T-helper 1 cell treated with Interleukin-12 subunit alpha and Interleukin-12 subunit beta and Interleukin-4 antibody, amounts not matched to agents 30 ng/mL and 1 ng/mL, for 36 hours (primary cell): ENCODE measurements around the gene ANKLE2. TPM values are rescaled to one million over a fixed set of nuclear protein-coding genes. Genes with fewer than 3 reads are reported as not detected.
"Not testable (repeated sequence)": the region's sequence is repeated elsewhere in the genome, so short reads cannot be mapped to it uniquely, and the experiment has no call there.

ENCODE experiments used
- intact Hi-C: fragments of 100-400 bp; cut with micrococcal nuclease; formaldehyde crosslinking; loops from one replicate; pipeline ENCODE4 v1.15.1; 2024
- total RNA-seq: library from RNA; stranded (reverse); gene quantifications from 2 replicates; pipeline ENCODE4 v1.2.3, GENCODE V29; 2022

Gene ANKLE2
- total RNA-seq, 1 donor from 2014 or later: 103 TPM

- intact Hi-C loops: no loop called here
These were observed 16.0 kb upstream of the ANKLE2 start for GRCh38 chr12:132777614-132778013.

- intact Hi-C loops: no loop called here
These were observed 15.4 kb upstream of the ANKLE2 start for GRCh38 chr12:132776816-132777568.

- intact Hi-C loops: not testable (repeated sequence)
These were observed 14.6 kb upstream of the ANKLE2 start for GRCh38 chr12:132776230-132776625.

- intact Hi-C loops: no loop called here
These were observed 14.0 kb upstream of the ANKLE2 start for GRCh38 chr12:132775502-132776229.

- intact Hi-C loops: no loop called here
These were observed 13.1 kb upstream of the ANKLE2 start for GRCh38 chr12:132774646-132775275.

- intact Hi-C loops: no loop called here
These were observed 12.5 kb upstream of the ANKLE2 start for GRCh38 chr12:132774159-132774558.

GRCh38 chr12:132773077-132773955, 11.7 kb upstream of the ANKLE2 start:
- intact Hi-C loops: no loop called here

GRCh38 chr12:132772606-132773005, 11.0 kb upstream of the ANKLE2 start:
- intact Hi-C loops: no loop called here

GRCh38 chr12:132771126-132771838, 9.7 kb upstream of the ANKLE2 start:
- intact Hi-C loops: loop anchor here (1.0 kb wide), 1 partner anchor 9 kb away; no protein-coding TSS in a partner anchor

GRCh38 chr12:132766380-132767085, 4.9 kb upstream of the ANKLE2 start:
- intact Hi-C loops: no loop called here

- intact Hi-C loops: no loop called here
These were observed 3.7 kb upstream of the ANKLE2 start for GRCh38 chr12:132765361-132765760.

- intact Hi-C loops: loop anchor here (5.0 kb wide), 2 partner anchors 273 to 622 kb away; partner anchors contain the start of genes DDX51, NOC4L and ZNF84
These were observed 2.6 kb upstream of the ANKLE2 start for GRCh38 chr12:132764231-132764630.

- intact Hi-C loops: loop anchor here (1.0 to 5.0 kb wide), 10 partner anchors 9 to 620 kb away; partner anchors contain the start of genes CHFR, DDX51, NOC4L and PGAM5
These were observed 420 bp upstream of the ANKLE2 start for GRCh38 chr12:132761921-132762583.

GRCh38 chr12:132759359-132759758, 2.3 kb downstream of the ANKLE2 start:
- intact Hi-C loops: no loop called here

GRCh38 chr12:132758825-132759224, 2.8 kb downstream of the ANKLE2 start:
- intact Hi-C loops: not testable (repeated sequence)

GRCh38 chr12:132754160-132754932, 7.3 kb downstream of the ANKLE2 start:
- intact Hi-C loops: no loop called here

GRCh38 chr12:132753670-132754069, 8.0 kb downstream of the ANKLE2 start:
- intact Hi-C loops: not testable (repeated sequence)

- intact Hi-C loops: no loop called here
These were observed 13.3 kb downstream of the ANKLE2 start for GRCh38 chr12:132748319-132748718.
